ENCODE results near the gene MED13L.

GRCh38 chr12:115946092-115946491 lies 331.4 kb downstream of the MED13L start:
- TF ChIP-seq EZH2 (IDR thresholded peaks at IDR 0.05; ENCODE audit: insufficient read depth, poor library complexity, severe bottlenecking) (no peak), EZH2phosphoT487 (IDR thresholded peaks at IDR 0.05; ENCODE audit: insufficient read depth, low read depth) (no peak)
